Heart left ventricle (tissue), 16 donors: Measurements from ENCODE around the gene MGMT. TPM values are rescaled to one million over a fixed set of nuclear protein-coding genes. Genes with fewer than 3 reads are reported as not detected.

Source experiments
- ATAC-seq, 4 donors: fragments of 200-7000 bp; cut with Tn5 transposase; one replicate each; pipeline ENCODE4 v1.9.1; 2020 to 2022; ENCODE audit warnings: moderate library complexity in 4 of 4, mild to moderate bottlenecking in 3 of 4, moderate number of reproducible peaks in 1 of 4
- DNase-seq, 5 donors: peaks; one replicate each; pipeline ENCODE4 v3.0.0-alpha.2; 2020
- H3K27ac ChIP-seq, 12 donors: fragments of 200-600 bp; sonication (generic) in 4 of 12; one replicate each; pipeline versions ENCODE4 v1.5.0 to v1.8.0; 2016 to 2022; ENCODE audit warnings: mild to moderate bottlenecking in 2 of 12
- H3K27me3 ChIP-seq, 9 donors: fragments of 200-600 bp; sonication (generic) in 2 of 9; one replicate each; pipeline versions ENCODE4 v1.5.1 to v1.8.0; 2016 to 2022; ENCODE audit warnings: mild to moderate bottlenecking in 3 of 9
- H3K36me3 ChIP-seq, 9 donors: fragments of 200-600 bp; sonication (generic) in 2 of 9; one replicate each; pipeline versions ENCODE4 v1.5.0 to v1.8.0; 2018 to 2022; ENCODE audit warnings: mild to moderate bottlenecking in 2 of 9
- H3K4me1 ChIP-seq, 12 donors: fragments of 200-600 bp; sonication (generic) in 4 of 12; one replicate each; pipeline versions ENCODE4 v1.5.0 to v1.8.0; 2016 to 2022; ENCODE audit warnings: mild to moderate bottlenecking in 3 of 12
- H3K4me3 ChIP-seq, 12 donors: fragments of 200-600 bp; sonication (generic) in 4 of 12; one replicate each; pipeline versions ENCODE4 v1.5.0 to v1.8.0; 2017 to 2022; ENCODE audit warnings: mild to moderate bottlenecking in 9 of 12, moderate library complexity in 4 of 12
- H3K9me3 ChIP-seq, 12 donors: fragments of 200-600 bp; sonication (generic) in 4 of 12; one replicate each; pipeline versions ENCODE4 v1.5.0 to v1.8.0; 2016 to 2022; ENCODE audit warnings: mild to moderate bottlenecking in 1 of 12
- POLR2A ChIP-seq, 2 donors: fragments of 450-650 bp; IDR thresholded peaks; one replicate each; pipeline ENCODE4 v1.6.1; 2017; ENCODE audit warnings: antibody characterized with exemption in 2 of 2, mild to moderate bottlenecking in 2 of 2, moderate library complexity in 2 of 2
- WGBS, 4 donors: extraction: QIAGEN DNeasy Blood & Tissue Kit in 2 of 4; methylation state at CpG; one replicate each; pipeline versions ENCODE4 v1.1.5 to v1.1.7; 2013 to 2018; 5-methylcytosine and 5-hydroxymethylcytosine counted together
- intact Hi-C, 10 donors: fragments of 100-400 bp; cut with DNase I; formaldehyde crosslinking; loops; one replicate each; pipeline versions ENCODE4 v1.11.1 to v1.14.2; 2022
- polyA plus RNA-seq, 2 donors: library from polyadenylated mRNA; stranded (reverse); fragments of 200-250 nt; gene quantifications; one replicate each; pipeline ENCODE4 v1.2.3, GENCODE V29; 2013
- total RNA-seq, 9 donors: library from RNA; depleted of rRNA in 2 of 9; stranded (reverse); fragments of >200 nt in 2 of 9; fragmentation: NEBNext Ultra II Directional in 3 of 9; extraction: Animal tissue kit (Norgen Biotek cat#: 25700) in 3 of 9; gene quantifications; one replicate each; pipeline versions ENCODE4 v1.1.0 to v1.2.4, GENCODE V29; 2016 to 2023
- TF ChIP-seq, protein P1 (sequence below), 12 donors: fragments of 200-600 bp; sonication (generic) in 4 of 12; IDR thresholded peaks; one replicate each; pipeline versions ENCODE4 v1.5.0 to v1.8.0; 2018 to 2022; ENCODE audit warnings: antibody characterized with exemption in 12 of 12, mild to moderate bottlenecking in 5 of 12
- donor health status: ischemic (EF 13 %, LVEDD 7.1; RV severe dilation, severe dysfunction).
- donor health status: healthy with polysubstance abuse.
- donor health status: DM: no; HTN: yes; CAD: no.
- donor health status: DM: no; HTN: no; CAD: no.
- donor health status: ischemic (EF 25% LVEDD 6.9; RV normal size, moderate dysfunction).
- donor health status: ischemic (EF 25% LVEDD 5.7; RV mildly dilated, moderate dysfunction).
- donor health status: healthy.
- donor health status: DM: yes; HTN: yes; CAD: no.
- donor health status: ischemic (EF 35%, LVEDD 5.7; RV mildly dilated, moderate dysfunction).
- donor health status: nonischemic (EF 11% LVEDD 7.7; RV severe dilation, severe dysfunction).
- donor health status: DM: yes; HTN: yes; CAD: no.
- donor health status: PGD.
- donor health status: ischemic (EF 29% LVEDD 5.4; RV normal size, mild dysfunction).
- donor health status: nonischemic (EF 23%, LVEDD 6.1; RV moderate dilation, normal function).

Gene MGMT
- total and polyA plus RNA-seq, 11 donors: 6.2 to 25.3 (median 11.6) TPM

DNA sequence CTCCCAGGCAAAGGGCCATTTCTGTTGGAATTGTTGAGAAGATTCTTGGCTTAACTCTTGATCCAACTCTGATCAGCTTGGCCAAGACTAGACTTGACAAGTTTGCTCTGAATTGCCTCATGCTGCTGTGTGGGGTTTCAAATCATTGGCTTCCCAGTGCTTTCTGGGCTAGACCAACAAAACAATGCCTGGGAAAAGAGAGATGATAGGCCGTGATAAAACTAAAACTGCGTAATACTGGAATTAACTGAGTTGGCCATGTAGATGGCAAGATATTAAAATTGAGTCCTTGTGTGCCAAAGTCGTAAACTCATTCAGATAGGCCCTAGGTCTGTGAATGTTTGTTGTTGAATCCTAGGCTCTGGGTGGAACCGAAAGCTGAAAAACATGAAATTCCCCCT, 222.6 kb downstream of the MGMT start:
- no peaks in the 10 kb centered on the region for H3K9me3 ChIP-seq
- 80 to 87% (median 83%) methylated on average over 4 of the region's 4 CpGs for WGBS, 4 donors
- no peaks in the 10 kb centered on the region for H3K36me3 ChIP-seq
- peak in 1 of 4 donors; percentile 33 for ATAC-seq
- no peaks in the 10 kb centered on the region for H3K27me3 ChIP-seq
- H3K4me1 ChIP-seq: peaks cover 0 to 23% (median 7%) of the 10 kb centered on the region in 12 donors
- TF ChIP-seq, protein P1, sequence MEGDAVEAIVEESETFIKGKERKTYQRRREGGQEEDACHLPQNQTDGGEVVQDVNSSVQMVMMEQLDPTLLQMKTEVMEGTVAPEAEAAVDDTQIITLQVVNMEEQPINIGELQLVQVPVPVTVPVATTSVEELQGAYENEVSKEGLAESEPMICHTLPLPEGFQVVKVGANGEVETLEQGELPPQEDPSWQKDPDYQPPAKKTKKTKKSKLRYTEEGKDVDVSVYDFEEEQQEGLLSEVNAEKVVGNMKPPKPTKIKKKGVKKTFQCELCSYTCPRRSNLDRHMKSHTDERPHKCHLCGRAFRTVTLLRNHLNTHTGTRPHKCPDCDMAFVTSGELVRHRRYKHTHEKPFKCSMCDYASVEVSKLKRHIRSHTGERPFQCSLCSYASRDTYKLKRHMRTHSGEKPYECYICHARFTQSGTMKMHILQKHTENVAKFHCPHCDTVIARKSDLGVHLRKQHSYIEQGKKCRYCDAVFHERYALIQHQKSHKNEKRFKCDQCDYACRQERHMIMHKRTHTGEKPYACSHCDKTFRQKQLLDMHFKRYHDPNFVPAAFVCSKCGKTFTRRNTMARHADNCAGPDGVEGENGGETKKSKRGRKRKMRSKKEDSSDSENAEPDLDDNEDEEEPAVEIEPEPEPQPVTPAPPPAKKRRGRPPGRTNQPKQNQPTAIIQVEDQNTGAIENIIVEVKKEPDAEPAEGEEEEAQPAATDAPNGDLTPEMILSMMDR (IDR thresholded peaks at IDR 0.05): no peak
- intact Hi-C loops: loop anchor here in 1 of 10 donors (5.0 kb wide), 1 partner anchor 42 kb away; no protein-coding TSS in a partner anchor
- no peak overlapping the region for H3K4me3 ChIP-seq
- no peak for DNase-seq
- peak overlapping the region in 1 of 12 donors; percentile 11 for H3K27ac ChIP-seq

DNA sequence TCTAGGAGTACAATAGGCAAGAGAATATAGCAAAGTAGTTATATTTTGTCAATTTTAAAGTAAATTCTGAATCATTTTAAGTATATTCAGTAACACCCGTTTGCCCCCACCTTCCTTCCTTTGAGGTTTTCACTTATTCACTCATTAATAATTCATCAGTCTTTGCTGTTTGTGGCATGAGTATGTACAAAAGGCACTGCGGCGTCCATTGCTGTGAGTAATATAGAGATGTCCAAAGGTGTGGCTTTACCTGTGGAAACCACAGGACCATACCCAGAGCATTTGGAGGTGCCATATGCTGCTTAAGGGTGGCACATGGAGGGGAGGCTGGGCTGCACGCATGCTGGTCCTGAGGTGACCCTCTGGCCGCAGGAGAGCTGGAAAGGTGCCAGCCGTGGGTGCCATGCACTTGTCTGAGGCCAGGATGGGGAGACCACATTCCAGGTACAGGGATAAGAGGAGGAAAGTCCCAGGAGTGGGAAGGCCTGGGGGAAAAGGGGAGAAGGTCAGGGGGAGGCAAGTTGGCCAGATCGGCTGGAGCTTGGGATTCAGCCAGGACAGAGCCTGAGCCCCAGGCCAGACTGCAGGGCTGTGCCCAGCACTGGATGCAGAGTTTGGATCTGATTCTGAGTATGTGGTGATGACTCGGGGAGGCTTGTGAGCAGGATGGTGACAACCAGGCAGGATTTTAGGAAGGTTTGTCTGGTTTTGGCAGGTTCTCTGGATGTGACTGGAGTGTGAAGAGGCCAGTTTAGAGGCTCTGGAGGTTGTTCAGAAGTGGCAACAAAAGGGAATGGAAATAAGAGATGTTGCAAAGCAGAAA, 223.4 kb downstream of the MGMT start:
- 77 to 85% (median 80%) methylated on average over 8 of the region's 8 CpGs for WGBS, 4 donors
- H3K9me3 ChIP-seq: no peaks in the 10 kb centered on the region
- no peaks in the 10 kb centered on the region for H3K36me3 ChIP-seq
- no peak overlapping the region for H3K4me3 ChIP-seq
- ATAC-seq (no peak), DNase-seq (no peak)
- H3K27ac ChIP-seq: peak overlapping the region in 2 of 12 donors; percentile 11 to 33
- TF ChIP-seq, protein P1 (IDR thresholded peaks at IDR 0.05): no peak
- no peak for TF ChIP-seq POLR2A (IDR thresholded peaks at IDR 0.05)
- intact Hi-C loops: no loop called here
- H3K4me1 ChIP-seq: peaks cover 0 to 28% (median 13%) of the 10 kb centered on the region in 12 donors
- H3K27me3 ChIP-seq: no peaks in the 10 kb centered on the region

DNA sequence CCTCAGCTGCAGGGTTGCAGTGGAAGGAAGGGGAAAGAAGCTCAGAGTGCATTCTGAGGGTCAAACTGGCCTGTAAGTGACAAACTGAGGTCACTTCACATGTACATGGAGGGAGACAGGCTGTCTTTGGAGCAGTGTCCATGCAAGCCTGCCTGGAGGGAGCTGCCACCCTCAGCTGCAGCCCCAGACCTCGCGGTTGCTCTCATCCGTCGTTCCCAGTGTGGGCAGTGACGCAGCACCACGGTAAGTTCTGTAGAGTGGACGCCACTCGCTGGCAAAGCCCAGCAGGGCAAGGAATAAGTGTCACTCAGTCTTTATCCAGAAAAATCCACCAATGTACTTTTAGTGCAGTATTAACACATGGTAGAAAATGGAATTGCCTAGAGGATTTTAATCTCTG, 225.7 kb downstream of the MGMT start:
- WGBS, 4 donors: 94 to 99% (median 97%) methylated on average over 8 of the region's 8 CpGs
- peak in 1 of 5 donors; percentile 16 for DNase-seq
- no peak overlapping the region for H3K27ac ChIP-seq
- intact Hi-C loops: no loop called here
- TF ChIP-seq, protein P1 (IDR thresholded peaks at IDR 0.05): no peak
- no peak for TF ChIP-seq POLR2A (IDR thresholded peaks at IDR 0.05)
- no peak overlapping the region for H3K4me3 ChIP-seq
- H3K36me3 ChIP-seq: no peaks in the 10 kb centered on the region
- no peak for ATAC-seq
- no peaks in the 10 kb centered on the region for H3K27me3 ChIP-seq
- H3K9me3 ChIP-seq: no peaks in the 10 kb centered on the region
- peaks cover 0 to 33% (median 14%) of the 10 kb centered on the region in 12 donors for H3K4me1 ChIP-seq

DNA sequence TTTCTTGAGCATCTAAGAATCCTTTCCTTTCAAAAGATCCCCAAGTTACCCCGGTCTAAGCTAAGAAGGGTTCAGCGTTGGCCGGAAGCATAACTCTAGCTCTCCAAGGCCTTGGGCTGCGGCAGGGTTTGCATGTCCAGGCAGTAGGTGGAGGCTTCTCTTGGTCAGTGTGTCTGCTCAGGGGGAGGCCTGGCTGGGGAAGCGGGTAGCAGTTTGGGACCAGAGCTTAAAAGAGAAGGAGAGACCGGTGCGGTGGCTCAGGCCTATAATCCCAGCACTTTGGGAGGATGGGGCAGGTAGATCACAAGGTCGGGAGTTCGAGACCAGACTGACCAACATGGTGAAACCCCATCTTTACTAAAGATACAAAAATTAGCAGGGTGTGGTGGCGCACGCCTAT, 226.3 kb downstream of the MGMT start:
- Histone ChIP-seq H3K4me1 (peaks cover 0 to 33% (median 14%) of the 10 kb centered on the region in 12 donors), H3K9me3 (no peaks in the 10 kb centered on the region), H3K36me3 (no peaks in the 10 kb centered on the region), H3K27ac (no peak overlapping the region), H3K27me3 (no peaks in the 10 kb centered on the region), H3K4me3 (no peak overlapping the region)
- 96 to 99% (median 97%) methylated on average over 11 of the region's 11 CpGs for WGBS, 4 donors
- TF ChIP-seq POLR2A (IDR thresholded peaks at IDR 0.05): no peak
- TF ChIP-seq, protein P1 (IDR thresholded peaks at IDR 0.05): no peak
- no peak for ATAC-seq
- DNase-seq: peak in 1 of 5 donors; percentile 10
- intact Hi-C loops: no loop called here
